Cardiac septum (tissue), 1 donor: ENCODE measurements around the gene LDHD. TPM values are rescaled to one million over a fixed set of nuclear protein-coding genes. Genes with fewer than 3 reads are reported as not detected.
A peak's percentile ranks its signal among the peaks of the same experiment; 100 is the strongest.
"Not testable (repeated sequence)": the region's sequence is repeated elsewhere in the genome, so short reads cannot be mapped to it uniquely, and the experiment has no call there.

ENCODE experiments used
- DNase-seq: peaks from one replicate; pipeline ENCODE4 v3.0.0-alpha.2; 2020; ENCODE audit warnings: low spot score
- intact Hi-C: fragments of 100-400 bp; cut with DNase I; formaldehyde crosslinking; loops from one replicate; pipeline ENCODE4 v1.14.0; 2022
- total RNA-seq: library from RNA; stranded (reverse); fragmentation: NEBNext Ultra II Directional; extraction: Animal tissue kit (Norgen Biotek cat#: 25700); gene quantifications from one replicate; pipeline ENCODE4 v1.2.1, GENCODE V29; 2021
- donor health status: DM: no; HTN: no; CAD: no.

Gene LDHD
- total RNA-seq, 1 donor from 2014 or later, result 89.3 TPM

DNA sequence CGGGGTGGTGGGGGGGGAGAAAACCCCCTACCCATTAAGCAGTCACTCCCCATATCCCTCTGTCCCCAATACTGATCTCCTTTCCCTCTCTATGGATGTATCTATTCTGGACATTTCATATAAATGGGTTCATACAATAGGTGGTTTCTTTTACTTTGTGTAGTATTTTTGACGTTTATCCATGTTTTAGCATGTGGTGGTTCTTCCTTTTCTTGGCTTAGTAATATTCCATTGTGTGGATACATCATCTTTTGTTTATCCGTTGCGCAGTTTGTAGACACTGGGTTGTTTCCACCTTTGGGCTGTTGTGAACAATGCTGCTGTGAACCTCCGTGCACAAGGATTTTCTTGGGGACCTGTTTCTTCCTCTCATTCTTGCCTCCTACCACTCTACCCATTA lies 12.6 kb downstream of the LDHD start:
- intact Hi-C loops, result loop anchor here (2.0 kb wide), 1 partner anchor 15 kb away; no protein-coding TSS in a partner anchor
- DNase-seq, result no peak

DNA sequence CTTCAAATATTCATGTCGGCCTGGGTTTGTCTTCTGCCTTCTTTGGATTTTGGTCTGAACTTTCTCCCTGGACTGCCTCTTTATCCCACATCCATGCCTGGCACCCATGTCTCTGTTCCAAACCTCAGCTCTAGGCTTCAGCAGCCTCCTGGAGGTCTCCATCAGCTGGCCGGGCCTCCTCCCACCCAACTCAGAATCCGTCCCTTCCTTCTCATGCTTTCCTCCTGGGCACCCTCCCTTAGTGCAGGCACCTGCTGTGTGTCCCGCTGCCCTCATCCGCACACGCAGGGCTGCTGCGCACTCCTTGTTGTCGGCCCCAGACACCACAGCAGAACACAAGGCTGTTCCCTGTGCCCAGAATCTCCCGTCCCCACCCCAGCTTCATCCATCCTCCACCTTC lies 14.0 kb downstream of the LDHD start:
- intact Hi-C loops, result no loop called here

DNA sequence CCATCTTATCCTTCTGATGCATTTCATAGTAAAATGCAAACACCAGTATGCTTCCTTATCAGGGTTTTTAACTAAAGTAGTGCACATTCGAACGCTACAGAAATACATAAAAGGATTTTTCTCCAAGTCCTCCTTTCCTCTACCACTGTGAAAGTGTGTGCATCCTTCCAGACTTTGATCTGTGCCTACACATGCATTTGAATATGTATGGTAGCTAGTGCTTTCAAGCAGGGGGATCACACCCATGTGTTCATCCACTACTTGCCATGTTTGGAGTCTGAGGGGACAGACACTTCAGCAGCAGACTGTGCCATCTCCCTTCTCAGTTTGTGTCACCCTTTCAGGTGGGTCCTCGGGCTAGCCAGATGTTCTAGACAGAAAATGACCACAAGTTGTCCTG lies 14.9 kb downstream of the LDHD start:
- DNase-seq, result no peak
- intact Hi-C loops, result no loop called here

More for the DNA sequence above, 14.0 kb downstream of the LDHD start:
- DNase-seq, result no peak

- intact Hi-C loops, result no loop called here
- DNase-seq, result no peak
Observed at GRCh38 chr16:75100603-75100990, 16.0 kb downstream of the LDHD start.

GRCh38 chr16:75099738-75100602 lies 16.6 kb downstream of the LDHD start:
- DNase-seq, result no peak
- intact Hi-C loops, result no loop called here

DNA sequence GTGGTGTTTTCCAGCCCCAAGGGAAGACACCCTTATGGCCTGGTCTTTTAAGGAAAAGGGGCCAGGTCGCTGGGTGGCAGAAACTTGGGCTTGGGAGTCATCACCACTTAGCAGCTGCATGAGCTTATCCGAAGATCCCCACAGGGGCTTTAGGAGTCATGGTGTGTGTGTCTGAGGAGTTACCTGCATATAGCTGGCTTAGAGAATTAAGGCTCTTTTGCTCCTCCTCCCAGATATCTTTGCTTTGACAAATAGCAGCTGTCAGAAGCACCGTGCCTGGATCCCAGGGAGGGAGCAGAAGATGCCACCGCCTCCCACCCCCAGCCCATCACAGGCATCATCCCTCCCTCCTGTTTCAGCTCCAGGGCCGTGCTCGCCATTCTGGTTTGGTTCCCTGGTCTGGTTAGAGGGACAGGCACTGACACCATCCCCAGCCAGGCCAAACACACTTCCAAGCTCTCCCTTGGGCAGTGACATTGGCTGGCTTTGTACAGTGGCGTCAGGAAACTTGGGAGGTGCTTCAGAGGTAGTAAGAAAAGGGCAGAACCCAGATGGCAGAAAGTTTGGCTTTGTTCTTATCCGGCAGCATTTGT lies 17.4 kb downstream of the LDHD start:
- intact Hi-C loops, result no loop called here
- no peak for DNase-seq

DNA sequence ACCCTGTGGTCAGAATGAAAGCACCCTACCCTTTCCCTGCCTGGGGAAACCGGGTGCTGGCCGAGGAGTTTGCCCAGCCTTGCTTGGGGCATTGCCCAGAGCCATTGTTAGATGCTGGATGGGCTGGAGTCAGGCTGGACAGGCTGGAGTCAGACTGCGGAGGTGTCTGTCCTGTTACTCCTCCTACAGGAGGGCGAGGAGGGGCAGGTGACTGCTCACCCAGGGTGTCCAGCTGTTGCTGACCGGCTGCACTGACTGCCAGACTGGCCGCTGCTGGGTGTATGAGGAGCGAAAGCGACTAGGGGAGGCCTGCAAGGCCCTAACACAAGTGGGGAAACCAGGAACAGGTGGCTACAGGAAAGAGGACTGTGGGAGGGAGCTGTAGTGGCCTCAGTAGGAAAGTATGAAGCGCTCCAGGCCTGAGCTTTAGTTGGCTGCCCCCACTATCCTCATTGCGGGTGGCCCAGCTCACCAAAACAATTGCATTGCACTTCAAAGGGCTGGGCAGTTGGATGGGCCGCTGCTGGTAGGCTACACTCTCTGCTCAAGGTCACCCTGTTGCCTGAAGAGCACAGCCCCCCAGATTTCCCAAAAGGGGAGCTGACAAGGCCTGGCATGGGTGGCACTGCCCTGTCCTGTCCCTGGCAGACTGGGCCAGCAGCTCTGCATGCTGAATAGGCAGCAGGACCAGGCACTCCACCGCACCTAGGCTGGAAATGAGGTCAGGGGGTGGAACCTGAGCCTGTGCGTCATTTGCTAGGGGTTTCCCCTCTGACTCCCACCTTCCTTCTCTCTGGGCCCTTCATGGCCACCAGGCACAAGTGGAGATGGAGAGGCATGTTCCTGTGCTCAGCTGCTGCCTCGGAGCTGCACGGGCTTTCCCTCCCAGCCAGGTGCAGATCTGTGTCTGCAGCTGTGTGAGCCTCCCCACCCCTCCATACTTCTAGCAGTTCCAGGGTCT lies 18.4 kb downstream of the LDHD start:
- intact Hi-C loops, result no loop called here
- DNase-seq, result peak; percentile 59

- intact Hi-C loops, result no loop called here
Observed at GRCh38 chr16:75097191-75097761, 19.3 kb downstream of the LDHD start.

DNA sequence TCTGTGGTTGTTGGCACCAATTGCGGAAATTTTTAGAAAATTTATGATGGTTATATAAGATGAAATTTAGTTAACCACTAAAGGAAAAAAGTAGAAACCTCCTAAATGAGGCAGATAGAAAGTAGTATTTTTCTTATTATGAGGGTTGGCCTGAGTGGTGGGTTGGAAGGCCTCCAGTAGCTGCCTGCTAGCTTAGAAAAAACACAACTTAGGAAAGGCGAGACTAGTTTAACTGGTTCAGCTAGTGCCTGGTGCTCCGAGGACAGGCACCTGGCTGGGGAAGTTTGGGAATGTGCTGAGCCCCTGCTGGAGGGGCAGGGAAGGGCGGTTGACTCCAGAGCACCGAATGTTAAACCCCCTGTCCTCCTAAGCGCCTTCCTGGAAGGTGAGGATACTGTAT lies 19.9 kb downstream of the LDHD start:
- DNase-seq, result no peak
- intact Hi-C loops, result no loop called here

More at GRCh38 chr16:75097191-75097761, 19.3 kb downstream of the LDHD start:
- peak; percentile 60 for DNase-seq

DNA sequence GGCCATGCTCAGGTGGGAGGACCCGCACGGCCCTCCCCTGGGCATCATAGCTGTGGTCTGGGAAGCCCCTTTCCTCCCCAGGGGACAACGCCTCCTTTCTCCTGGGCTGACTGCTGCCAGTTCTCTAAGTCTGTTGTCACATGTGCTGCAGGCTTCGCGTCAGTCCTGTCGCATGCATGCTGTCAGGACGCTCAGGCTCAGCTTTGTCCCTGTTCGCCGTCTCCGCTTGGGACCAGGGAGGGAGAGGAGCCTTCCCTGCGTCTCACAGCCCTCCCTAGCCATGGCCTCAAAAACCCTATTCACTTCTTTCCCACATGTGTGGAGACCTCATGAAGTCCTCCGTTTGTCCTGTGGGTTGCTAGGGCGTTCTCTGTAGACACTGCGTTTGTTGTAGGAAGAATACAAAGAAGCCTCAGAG lies 21.4 kb downstream of the LDHD start:
- intact Hi-C loops, result no loop called here
- DNase-seq, result no peak

GRCh38 chr16:75093598-75094540 lies 22.7 kb downstream of the LDHD start:
- DNase-seq, result no peak
- intact Hi-C loops, result no loop called here

DNA sequence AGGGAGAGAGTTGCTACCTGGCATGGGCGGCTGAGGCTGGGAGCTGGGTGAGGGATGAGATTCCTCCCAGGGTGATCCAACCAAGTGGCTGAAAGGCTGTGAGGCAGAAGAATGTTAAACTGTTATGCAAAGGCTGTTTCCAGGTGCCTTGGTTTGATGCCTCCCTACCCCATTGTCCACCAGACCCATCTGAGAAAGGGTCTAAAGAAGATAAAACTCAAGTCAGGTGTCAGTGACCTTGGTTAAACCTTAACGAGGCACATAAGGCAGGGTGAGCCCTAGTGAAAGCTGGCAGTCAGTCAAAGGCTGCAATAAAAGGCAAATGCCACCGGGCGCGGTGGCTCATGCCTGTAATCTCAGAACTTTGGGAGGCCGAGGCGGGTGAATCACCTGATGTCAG lies 23.8 kb downstream of the LDHD start:
- intact Hi-C loops, result no loop called here
- no peak for DNase-seq

DNA sequence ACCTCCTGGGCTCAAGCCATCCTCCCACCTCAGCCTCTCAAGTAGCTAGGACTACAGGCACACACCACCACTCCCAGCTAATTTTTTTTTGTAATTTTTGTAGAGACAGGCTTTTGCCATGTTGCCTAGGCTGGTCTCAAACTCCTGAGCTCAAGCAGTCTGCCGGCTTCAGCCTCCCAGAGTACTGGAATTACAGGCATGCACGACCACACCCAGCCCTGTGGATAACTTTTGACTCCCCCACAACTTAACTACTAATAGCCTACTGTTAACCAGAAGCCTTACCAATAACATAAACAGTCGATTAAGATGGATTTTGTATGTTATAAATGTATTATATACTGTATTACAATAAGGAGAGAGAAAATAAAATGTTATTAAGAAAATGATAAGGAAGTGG lies 25.0 kb downstream of the LDHD start:
- intact Hi-C loops, DNase-seq: not testable (repeated sequence)

DNA sequence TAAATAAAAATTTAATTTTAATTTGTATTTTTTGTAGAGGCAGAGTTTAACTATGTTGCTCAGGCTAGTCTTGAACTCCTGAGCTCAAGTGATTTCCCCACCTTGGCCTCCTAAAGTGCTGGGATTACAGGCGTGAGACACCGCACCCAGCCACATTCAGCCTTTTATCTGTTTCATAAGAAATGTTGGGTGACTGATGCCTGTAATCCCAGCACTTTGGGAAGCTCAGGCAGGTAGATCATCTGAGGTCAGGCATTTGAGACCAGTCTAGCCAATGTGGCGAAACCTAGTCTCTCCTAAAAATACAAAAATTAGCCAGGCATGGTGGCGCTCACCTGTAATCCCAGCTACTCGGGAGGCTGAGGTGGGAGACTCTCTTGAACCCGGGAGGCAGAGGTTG lies 25.7 kb downstream of the LDHD start:
- intact Hi-C loops, result not testable (repeated sequence)

DNA sequence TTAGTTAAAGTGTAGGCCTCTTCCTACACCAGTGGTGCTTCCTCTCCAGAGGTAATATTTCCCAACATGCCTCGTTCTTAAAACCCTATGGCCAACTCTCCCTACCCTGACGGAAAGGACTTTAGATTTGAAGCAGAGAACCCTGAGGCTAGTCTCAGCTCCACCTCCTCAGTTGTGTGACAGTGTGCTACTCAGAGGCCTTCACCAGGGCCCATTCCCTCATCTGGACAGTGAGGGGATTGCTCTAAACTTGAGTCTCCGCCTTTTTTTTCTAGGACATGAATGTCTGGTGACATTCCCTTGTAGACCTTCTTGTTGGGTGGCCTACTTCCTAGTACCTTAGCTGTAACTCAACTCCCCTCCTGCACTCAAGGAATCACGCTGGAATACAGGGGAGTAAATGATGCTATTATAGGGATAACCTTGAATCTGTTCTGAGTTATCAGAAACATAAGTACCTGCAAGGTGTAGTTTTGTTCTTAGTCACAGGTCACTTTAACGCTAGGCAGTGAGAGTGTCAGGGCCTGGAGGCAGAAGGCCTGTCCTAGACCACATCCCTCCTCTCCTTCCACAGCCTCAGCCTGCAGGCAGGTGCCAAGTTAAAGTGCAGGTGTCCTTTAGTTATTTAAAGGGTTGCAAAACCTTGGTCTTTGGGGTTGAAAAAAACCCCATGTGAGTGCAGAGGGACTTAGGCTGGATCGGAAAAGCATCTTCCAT lies 26.9 kb downstream of the LDHD start:
- DNase-seq, result no peak
- intact Hi-C loops, result loop anchor here (2.0 kb wide), 1 partner anchor 15 kb away; no protein-coding TSS in a partner anchor

More for the DNA sequence above, 25.7 kb downstream of the LDHD start:
- not testable (repeated sequence) for DNase-seq

- intact Hi-C loops, result loop anchor here (2.0 kb wide), 1 partner anchor 16 kb away; no protein-coding TSS in a partner anchor
- DNase-seq, result no peak
Observed at GRCh38 chr16:75088934-75089333, 27.6 kb downstream of the LDHD start.

GRCh38 chr16:75088216-75088615 lies 28.4 kb downstream of the LDHD start:
- no peak for DNase-seq
- intact Hi-C loops, result loop anchor here (2.0 kb wide), 1 partner anchor 17 kb away; no protein-coding TSS in a partner anchor
